Panc1 (cell line): ENCODE data around the gene CAMK4.

Experiments
- CTCF ChIP-seq: fragments of 450-650 bp; IDR thresholded peaks from 2 replicates; pipeline ENCODE4 v1.5.1; 2017; ENCODE audit warnings: mild to moderate bottlenecking
- POLR2AphosphoS5 ChIP-seq: IDR thresholded peaks from 2 replicates; pipeline ENCODE4 v1.6.1; 2012; ENCODE audit warnings: mild to moderate bottlenecking, low read depth, low read length, moderate library complexity
- REST ChIP-seq, 2 experiments: IDR thresholded peaks; 2 replicates each; pipeline ENCODE4 v1.6.1; 2011 to 2012; ENCODE audit warnings: low read depth in 2 of 2, control low read depth in 1 of 2, low read length in 1 of 2, mild to moderate bottlenecking in 1 of 2, moderate library complexity in 1 of 2; ENCODE audit not compliant: insufficient read depth in 1 of 2
- SIN3A ChIP-seq: IDR thresholded peaks from 2 replicates; pipeline ENCODE4 v1.6.1; 2012; ENCODE audit warnings: low read depth, mild to moderate bottlenecking, low read length, moderate library complexity, borderline replicate concordance; ENCODE audit not compliant: insufficient read depth

GRCh38 chr5:111385051-111385450, 160.9 kb downstream of the CAMK4 start:
- TF ChIP-seq CTCF (no peak), POLR2AphosphoS5 (no peak), REST (IDR thresholded peaks at IDR 0.05; ENCODE audit: insufficient read depth in 1 of 2, low read depth in 2 of 2, low read length in 1 of 2) (no peak), SIN3A (no peak)
